Effector CD8-positive, alpha-beta T cell (primary cell): ENCODE results near the gene FBLN1.
"Not testable (repeated sequence)": the region's sequence is repeated elsewhere in the genome, so short reads cannot be mapped to it uniquely, and the experiment has no call there.

Source experiments
- DNase-seq: peaks from one replicate; lab custom pipeline; 2025; lab: John Stamatoyannopoulos, UW

The FBLN1 gene

DNA sequence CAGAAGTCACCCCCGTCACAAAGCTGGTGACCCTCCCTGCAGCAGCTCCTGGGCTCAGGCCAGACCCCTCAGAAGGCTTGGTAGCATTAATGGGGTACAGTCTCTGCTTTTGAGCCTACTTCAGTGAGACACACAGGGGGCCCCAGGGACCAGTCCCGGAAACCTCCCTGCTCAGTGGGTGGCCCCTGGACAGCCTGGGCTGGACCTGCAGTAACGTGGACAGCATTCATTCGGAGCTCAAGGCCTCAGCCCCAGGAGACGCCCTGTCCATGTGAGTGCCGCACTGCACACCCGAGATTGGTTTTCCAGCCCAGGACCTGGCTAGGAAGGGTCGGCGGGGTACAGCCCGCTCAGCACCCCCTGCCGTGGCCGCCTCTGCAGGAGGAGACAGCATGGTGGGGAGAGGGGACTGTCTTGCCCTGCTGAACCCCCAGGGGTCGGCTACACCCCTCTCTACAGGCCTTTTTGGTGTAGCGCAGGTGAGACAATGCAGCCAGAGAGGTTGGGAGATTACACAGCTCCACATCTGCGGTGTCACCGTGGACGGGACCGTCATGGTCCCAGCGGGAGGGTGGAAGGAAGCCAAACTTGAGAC is 83.4 kb downstream of the FBLN1 start:
- DNase-seq, result no peak

DNA sequence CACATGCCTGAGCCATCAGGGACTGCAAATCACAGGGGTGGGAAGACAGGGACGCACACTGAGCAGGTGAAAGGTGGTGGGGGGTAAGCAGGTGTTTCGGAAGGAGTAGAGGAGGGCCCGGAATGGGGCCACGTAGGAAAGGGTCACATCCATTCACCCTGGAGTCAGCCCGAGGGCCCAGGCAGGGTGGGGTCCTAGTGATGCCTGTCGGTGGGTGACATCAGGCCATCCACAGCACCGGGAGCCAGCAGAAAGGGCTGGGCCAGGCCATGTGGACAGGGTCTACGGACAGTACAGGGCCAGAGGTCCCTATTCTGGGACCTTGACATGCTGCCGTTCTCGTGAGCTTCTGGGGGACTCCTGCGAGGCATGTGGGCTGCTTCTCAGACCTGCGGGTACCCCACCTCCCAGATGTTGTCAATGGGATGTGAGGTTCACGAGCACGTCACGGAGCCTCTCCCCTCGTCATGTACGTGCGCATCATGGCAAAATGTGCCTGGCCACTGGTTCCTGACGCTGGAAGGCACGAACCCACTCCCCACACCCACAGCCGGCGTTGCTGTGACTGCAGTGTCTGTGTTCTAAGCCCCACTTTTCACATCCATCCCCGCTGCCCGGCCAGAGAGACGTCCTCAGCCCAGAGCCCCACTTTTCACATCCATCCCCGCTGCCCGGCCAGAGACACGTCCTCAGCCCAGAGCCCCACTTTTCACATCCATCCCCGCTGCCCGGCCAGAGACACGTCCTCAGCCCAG is 84.1 kb downstream of the FBLN1 start:
- DNase-seq, result no peak

DNA sequence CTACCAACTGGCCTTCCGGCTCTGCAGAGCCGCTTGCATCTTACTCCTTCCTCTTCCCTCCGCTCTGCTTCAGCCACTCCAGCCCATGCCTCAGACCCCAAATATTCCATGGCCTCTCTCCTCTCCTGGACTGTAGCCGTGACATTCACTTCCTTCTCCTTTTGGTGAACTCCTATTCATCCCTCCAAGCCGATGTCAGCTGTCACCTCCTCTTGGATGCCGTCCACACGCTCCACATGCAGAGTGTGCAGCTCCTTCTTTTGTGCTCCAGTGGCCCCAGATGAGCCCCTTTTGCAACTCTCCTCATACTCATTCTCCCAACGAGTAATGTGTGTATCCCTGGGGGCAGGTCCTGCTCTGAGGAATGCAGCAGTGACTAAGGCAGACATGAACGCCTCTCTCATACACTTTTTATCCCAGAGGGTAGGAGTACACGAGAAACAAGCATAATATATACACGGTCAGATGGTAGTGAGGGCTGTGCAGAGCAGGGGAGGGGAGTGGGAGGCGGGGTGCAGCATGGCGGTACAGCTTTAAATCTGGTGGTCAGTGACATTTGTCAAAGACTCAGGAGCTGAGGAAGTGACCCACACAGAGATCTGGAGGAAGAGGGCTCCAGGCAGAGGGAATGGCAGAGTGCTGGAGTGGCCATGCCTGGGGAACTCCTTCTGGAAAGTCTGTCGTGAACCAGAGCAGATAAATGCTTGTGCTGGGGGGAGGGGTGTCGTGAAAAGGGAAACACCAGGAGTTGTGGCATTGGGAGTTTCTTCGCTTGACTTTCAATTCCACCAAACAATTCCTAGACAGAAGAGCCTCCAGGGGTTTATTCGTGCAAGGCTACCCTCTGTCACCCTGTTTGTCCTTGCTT is 85.2 kb downstream of the FBLN1 start:
- DNase-seq, result no peak

- DNase-seq, result no peak
These were observed 86.9 kb downstream of the FBLN1 start for GRCh38 chr22:45589556-45589955.

GRCh38 chr22:45590262-45590661 is 87.6 kb downstream of the FBLN1 start:
- DNase-seq, result no peak

DNA sequence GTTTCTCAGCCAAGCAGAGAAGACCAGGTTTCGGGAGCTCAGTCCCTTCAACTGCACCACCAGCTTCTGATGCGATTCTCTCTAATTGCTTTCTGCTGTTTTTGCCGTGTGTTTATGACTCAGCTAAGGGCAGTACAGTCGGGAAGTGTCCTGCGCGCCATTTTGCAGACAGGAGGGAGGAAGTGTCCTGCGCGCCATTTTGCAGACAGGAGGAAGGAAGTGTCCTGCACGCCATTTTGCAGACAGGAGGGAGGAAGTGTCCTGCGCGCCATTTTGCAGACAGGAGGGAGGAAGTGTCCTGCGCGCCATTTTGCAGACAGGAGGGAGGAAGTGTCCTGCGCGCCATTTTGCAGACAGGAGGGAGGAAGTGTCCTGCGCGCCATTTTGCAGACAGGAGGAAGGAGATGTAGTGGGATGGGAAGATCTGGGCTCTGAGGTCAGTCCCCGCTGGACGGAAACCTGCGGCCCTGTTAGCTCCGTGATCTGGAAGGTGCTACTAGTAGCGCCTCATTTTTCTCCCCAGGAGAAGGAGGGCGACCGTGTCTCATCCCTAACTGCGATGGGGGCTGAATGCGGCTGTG is 89.0 kb downstream of the FBLN1 start:
- not testable (repeated sequence) for DNase-seq

DNA sequence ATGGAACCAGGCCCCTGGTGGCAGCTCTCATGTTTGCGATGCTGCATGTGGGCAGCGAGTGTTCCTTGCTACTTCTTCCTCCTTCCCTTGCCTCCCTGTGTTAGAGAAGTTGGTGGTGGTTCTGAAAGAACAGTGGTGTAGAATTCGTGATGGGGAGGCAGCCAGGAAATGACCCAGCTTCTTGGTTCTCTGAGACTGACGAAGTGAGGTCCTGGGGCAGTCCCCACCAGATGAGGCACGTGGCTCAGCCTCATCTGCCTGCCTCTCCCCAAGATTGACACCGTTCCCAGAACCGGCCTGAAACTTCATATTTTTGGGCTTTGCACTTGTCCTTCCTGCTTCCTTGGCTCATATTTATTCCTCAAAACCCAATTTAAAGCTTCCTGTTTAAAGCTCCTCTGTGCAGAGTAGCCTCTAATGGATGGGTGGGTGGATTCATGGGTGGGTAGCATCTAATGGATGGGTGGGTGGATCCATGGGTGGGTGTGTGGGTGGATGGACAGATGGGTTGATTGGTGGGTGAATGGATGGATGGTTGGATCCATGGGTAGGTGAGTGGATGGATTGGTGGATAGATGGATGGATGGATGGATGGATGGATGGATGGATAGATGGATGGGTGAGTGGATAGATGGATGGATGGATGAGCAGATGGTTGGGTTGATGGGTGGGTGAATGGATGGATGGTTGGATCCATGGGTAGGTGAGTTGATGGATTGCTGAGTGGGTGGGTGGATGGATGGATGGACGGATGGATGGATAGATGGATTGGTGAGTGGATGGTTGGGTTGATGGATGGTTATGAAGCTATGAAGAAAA is 91.6 kb downstream of the FBLN1 start:
- DNase-seq, result no peak

DNA sequence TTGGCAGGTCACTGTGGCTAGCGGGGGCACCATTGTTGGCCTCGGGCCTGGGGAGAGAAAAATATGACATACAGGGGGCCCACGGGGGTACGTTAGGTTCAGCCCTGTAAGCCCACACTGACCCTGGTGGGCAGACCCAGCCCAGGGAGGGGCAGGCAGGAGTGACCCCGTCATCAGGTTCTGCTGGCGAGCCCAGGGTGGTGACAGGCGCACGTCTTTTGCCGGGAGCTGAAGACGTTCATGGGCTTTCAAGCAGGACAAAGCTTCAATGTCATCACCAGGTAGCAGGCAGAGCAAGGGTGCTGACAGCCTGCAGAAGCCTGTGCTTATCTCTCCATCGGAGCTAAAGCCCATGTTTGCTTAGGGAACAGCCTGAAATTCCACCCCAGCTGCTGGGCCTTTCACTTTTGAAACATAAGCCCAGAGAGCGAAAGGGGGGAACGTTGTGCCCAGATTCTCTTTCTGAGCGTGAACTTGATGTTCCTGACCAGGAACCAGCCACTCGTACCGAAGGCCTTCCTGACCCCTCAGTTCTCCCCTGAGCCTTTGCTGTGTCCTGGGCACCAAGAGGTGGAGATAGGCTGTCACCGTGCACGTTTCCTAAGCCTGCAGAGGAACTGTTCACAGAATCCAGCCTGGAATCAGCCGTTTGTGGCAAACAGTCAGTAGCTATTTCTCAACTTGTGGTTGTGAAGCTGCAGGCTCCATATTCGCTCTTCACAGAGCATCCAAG is 94.9 kb downstream of the FBLN1 start:
- no peak for DNase-seq

GRCh38 chr22:45598596-45599217 is 96.0 kb downstream of the FBLN1 start:
- DNase-seq, result no peak

GRCh38 chr22:45599836-45600577 is 97.3 kb downstream of the FBLN1 start:
- no peak for DNase-seq

- no peak for DNase-seq
These were observed 98.4 kb downstream of the FBLN1 start for GRCh38 chr22:45600790-45601730.

GRCh38 chr22:45602004-45602733 is 99.5 kb downstream of the FBLN1 start:
- DNase-seq, result no peak

- DNase-seq, result no peak
These were observed 100.3 kb downstream of the FBLN1 start for GRCh38 chr22:45602824-45603595.

GRCh38 chr22:45603619-45604018 is 100.9 kb downstream of the FBLN1 start:
- DNase-seq, result no peak

DNA sequence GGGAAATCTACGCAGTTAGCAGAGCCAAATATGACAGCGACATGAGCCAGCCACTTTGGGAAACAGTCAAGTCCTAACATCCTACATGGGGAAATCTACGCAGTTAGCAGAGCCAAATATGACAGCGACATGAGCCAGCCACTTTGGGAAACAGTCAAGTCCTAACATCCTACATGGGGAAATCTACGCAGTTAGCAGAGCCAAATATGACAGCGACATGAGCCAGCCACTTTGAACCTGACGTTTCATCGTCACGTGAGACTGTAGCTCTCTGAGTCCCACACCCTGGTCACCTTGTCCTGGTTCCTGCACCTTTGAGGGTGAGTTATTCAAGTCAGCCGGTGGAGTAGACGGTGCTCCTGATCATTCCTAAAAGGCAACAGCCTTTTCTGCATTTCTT is 105.4 kb downstream of the FBLN1 start:
- DNase-seq, result not testable (repeated sequence)

- DNase-seq, result no peak
These were observed 106.1 kb downstream of the FBLN1 start for GRCh38 chr22:45608763-45609180.

DNA sequence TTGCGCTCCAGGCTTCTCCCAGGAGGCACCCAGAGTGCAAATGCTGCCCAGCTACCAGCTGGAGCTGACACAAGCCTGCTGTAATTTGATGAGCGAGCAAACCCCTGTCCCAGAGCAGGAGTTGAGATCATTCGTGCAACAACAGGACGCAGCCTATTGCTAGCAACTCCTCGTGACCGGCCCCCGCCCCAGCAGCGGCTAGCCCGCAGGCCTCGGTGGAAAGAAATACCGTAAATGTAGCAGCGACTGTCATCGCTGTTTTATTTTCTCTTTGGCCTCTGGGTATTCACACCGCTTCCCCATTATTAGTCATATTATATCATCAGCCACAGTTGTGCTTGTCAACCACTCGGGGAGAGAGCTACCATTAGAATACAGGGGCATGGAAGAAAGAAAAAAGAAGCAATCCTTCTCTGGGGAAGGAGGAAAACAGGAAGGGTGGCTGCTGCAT is 109.8 kb downstream of the FBLN1 start:
- DNase-seq, result no peak
